ENCODE measurements around the gene CBFA2T3.

CBFA2T3 gene

GRCh38 chr16:88964636-88965035 is 12.4 kb downstream of the CBFA2T3 start:
- in situ Hi-C loops (cut with MboI; ENCODE audit: low sequenced_read_pairs), result no loop called here

GRCh38 chr16:88963583-88963982 is 13.4 kb downstream of the CBFA2T3 start:
- in situ Hi-C loops (cut with MboI; ENCODE audit: low sequenced_read_pairs), result no loop called here

GRCh38 chr16:88962478-88963152 is 14.4 kb downstream of the CBFA2T3 start:
- in situ Hi-C loops (cut with MboI; ENCODE audit: low sequenced_read_pairs), result no loop called here

GRCh38 chr16:88961011-88961410 is 16.0 kb downstream of the CBFA2T3 start:
- in situ Hi-C loops (cut with MboI; ENCODE audit: low sequenced_read_pairs), result no loop called here

- in situ Hi-C loops (cut with MboI; ENCODE audit: low sequenced_read_pairs), result no loop called here
These were observed 16.5 kb downstream of the CBFA2T3 start for GRCh38 chr16:88960516-88960915.

GRCh38 chr16:88959022-88959421 is 18.0 kb downstream of the CBFA2T3 start:
- in situ Hi-C loops (cut with MboI; ENCODE audit: low sequenced_read_pairs), result no loop called here

GRCh38 chr16:88957887-88958577 is 19.0 kb downstream of the CBFA2T3 start:
- in situ Hi-C loops (cut with MboI; ENCODE audit: low sequenced_read_pairs), result no loop called here

GRCh38 chr16:88957433-88957767 is 19.6 kb downstream of the CBFA2T3 start:
- in situ Hi-C loops (cut with MboI; ENCODE audit: low sequenced_read_pairs), result no loop called here

- in situ Hi-C loops (cut with MboI; ENCODE audit: low sequenced_read_pairs), result no loop called here
These were observed 20.2 kb downstream of the CBFA2T3 start for GRCh38 chr16:88956546-88957432.

- in situ Hi-C loops (cut with MboI; ENCODE audit: low sequenced_read_pairs), result no loop called here
These were observed 21.1 kb downstream of the CBFA2T3 start for GRCh38 chr16:88955906-88956305.

GRCh38 chr16:88953003-88953690 is 23.9 kb downstream of the CBFA2T3 start:
- in situ Hi-C loops (cut with MboI; ENCODE audit: low sequenced_read_pairs), result no loop called here

GRCh38 chr16:88951989-88952388 is 25.0 kb downstream of the CBFA2T3 start:
- in situ Hi-C loops (cut with MboI; ENCODE audit: low sequenced_read_pairs), result no loop called here

- in situ Hi-C loops (cut with MboI; ENCODE audit: low sequenced_read_pairs), result no loop called here
These were observed 25.5 kb downstream of the CBFA2T3 start for GRCh38 chr16:88951501-88951900.

GRCh38 chr16:88948781-88949490 is 28.1 kb downstream of the CBFA2T3 start:
- in situ Hi-C loops (cut with MboI; ENCODE audit: low sequenced_read_pairs), result no loop called here

- in situ Hi-C loops (cut with MboI; ENCODE audit: low sequenced_read_pairs), result no loop called here
These were observed 31.5 kb downstream of the CBFA2T3 start for GRCh38 chr16:88945473-88945872.

- in situ Hi-C loops (cut with MboI; ENCODE audit: low sequenced_read_pairs), result no loop called here
These were observed 33.3 kb downstream of the CBFA2T3 start for GRCh38 chr16:88943741-88944140.

- in situ Hi-C loops (cut with MboI; ENCODE audit: low sequenced_read_pairs), result no loop called here
These were observed 33.8 kb downstream of the CBFA2T3 start for GRCh38 chr16:88943131-88943664.

GRCh38 chr16:88941913-88942909 is 34.8 kb downstream of the CBFA2T3 start:
- in situ Hi-C loops (cut with MboI; ENCODE audit: low sequenced_read_pairs), result no loop called here
